Neural cell (in vitro differentiated cells): Measurements from ENCODE around the gene DDC. TPM values are rescaled to one million over a fixed set of nuclear protein-coding genes. Genes with fewer than 3 reads are reported as not detected.

Experiments used
- H2AFZ ChIP-seq: fragments of 200-600, 300-800 bp; sonication (generic), shearing (Covaris generic); 2 replicates; pipeline ENCODE4 v1.6.0; 2014; ENCODE audit warnings: low read depth, mild to moderate bottlenecking, antibody characterized with exemption, low read length, moderate library complexity
- H3F3A ChIP-seq: fragments of 200-600 bp; shearing (Covaris generic); 2 replicates; pipeline ENCODE4 v1.6.1; 2016; ENCODE audit warnings: mild to moderate bottlenecking, moderate library complexity, mixed read lengths, antibody characterized with exemption, low read length; ENCODE audit not compliant: insufficient read depth, poor library complexity, severe bottlenecking
- H3K27ac ChIP-seq: fragments of 200-600, 300-800 bp; sonication (generic), shearing (Covaris generic); 2 replicates; pipeline ENCODE4 v1.5.1; 2014; ENCODE audit warnings: mild to moderate bottlenecking, low read length, moderate library complexity
- H3K27me3 ChIP-seq: fragments of 300-800, 200-600 bp; sonication (generic), shearing (Covaris generic); 2 replicates; pipeline ENCODE4 v1.6.0; 2014; ENCODE audit warnings: mild to moderate bottlenecking, low read depth, low read length, moderate library complexity; ENCODE audit not compliant: insufficient read depth
- H3K36me3 ChIP-seq: fragments of 300-800, 200-600 bp; sonication (generic), shearing (Covaris generic); 2 replicates; pipeline ENCODE4 v1.5.1; 2014; ENCODE audit warnings: mild to moderate bottlenecking, antibody characterized with exemption, low read length, moderate library complexity; ENCODE audit not compliant: insufficient read depth
- H3K4me2 ChIP-seq: fragments of 300-800, 200-600 bp; sonication (generic), shearing (Covaris generic); 2 replicates; pipeline ENCODE4 v1.6.0; 2014; ENCODE audit warnings: mild to moderate bottlenecking, low read length
- H3K4me3 ChIP-seq: fragments of 300-800, 200-600 bp; sonication (generic), shearing (Covaris generic); 2 replicates; pipeline ENCODE4 v1.5.1; 2014; ENCODE audit warnings: mild to moderate bottlenecking, low read length, moderate library complexity
- H3K79me2 ChIP-seq: fragments of 200-600 bp; shearing (Covaris generic); replicated peaks from 2 replicates; pipeline ENCODE4 v1.6.0; 2014; ENCODE audit warnings: mild to moderate bottlenecking, low read length, moderate library complexity; ENCODE audit not compliant: insufficient read depth
- H3K9ac ChIP-seq: fragments of 300-800, 200-600 bp; sonication (generic), shearing (Covaris generic); 2 replicates; pipeline ENCODE4 v1.6.1; 2016; ENCODE audit warnings: mild to moderate bottlenecking, low read length, mixed read lengths
- H3K9me2 ChIP-seq: fragments of 200-600 bp; shearing (Covaris generic); 2 replicates; pipeline ENCODE4 v1.6.1; 2016; ENCODE audit warnings: mild to moderate bottlenecking, low read length, mixed read lengths; ENCODE audit not compliant: insufficient read depth
- H3K9me3 ChIP-seq: fragments of 200-600, 300-800 bp; sonication (generic), shearing (Covaris generic); 2 replicates; pipeline ENCODE4 v1.6.1; 2016; ENCODE audit warnings: mild to moderate bottlenecking, mixed run types, low read length, moderate library complexity, mixed read lengths
- H4K20me1 ChIP-seq: fragments of 200-600 bp; shearing (Covaris generic); 2 replicates; pipeline ENCODE4 v1.6.1; 2016; ENCODE audit warnings: mild to moderate bottlenecking, mixed run types; ENCODE audit not compliant: insufficient read depth
- EP300 ChIP-seq: fragments of 450-650 bp; conservative IDR thresholded peaks from 2 replicates; pipeline ENCODE4 v1.6.1; 2014; ENCODE audit warnings: antibody characterized with exemption, mild to moderate bottlenecking, moderate library complexity; ENCODE audit not compliant: poor library complexity, severe bottlenecking
- EZH2 ChIP-seq: fragments of 200-600, 300-800 bp; shearing (Covaris generic), sonication (generic); IDR thresholded peaks from 2 replicates; pipeline ENCODE4 v1.6.1; 2014; ENCODE audit warnings: antibody characterized with exemption, low read length, borderline replicate concordance, mild to moderate bottlenecking; ENCODE audit not compliant: insufficient read depth, poor library complexity, severe bottlenecking
- MXI1 ChIP-seq: fragments of 450-650 bp; conservative IDR thresholded peaks from 2 replicates; pipeline ENCODE4 v1.6.1; 2014; ENCODE audit warnings: antibody characterized with exemption, mild to moderate bottlenecking; ENCODE audit not compliant: poor library complexity, severe bottlenecking
- POLR2AphosphoS5 ChIP-seq: IDR thresholded peaks from 2 replicates; pipeline ENCODE4 v1.6.1; 2012
- RAD21 ChIP-seq: fragments of 450-650 bp; conservative IDR thresholded peaks from 2 replicates; pipeline ENCODE4 v1.6.1; 2014; ENCODE audit warnings: antibody characterized with exemption, mild to moderate bottlenecking, moderate library complexity
- SMC3 ChIP-seq: fragments of 450-650 bp; conservative IDR thresholded peaks from 2 replicates; pipeline ENCODE4 v1.6.1; 2014; ENCODE audit warnings: antibody characterized with exemption, mild to moderate bottlenecking, moderate library complexity; ENCODE audit not compliant: poor library complexity
- TAF1 ChIP-seq: IDR thresholded peaks from 2 replicates; pipeline ENCODE4 v1.6.1; 2012; ENCODE audit warnings: low read depth
- polyA plus RNA-seq: library from polyadenylated mRNA; depleted of rRNA; stranded (reverse); fragments of >200 nt; gene quantifications from 2 replicates; pipeline ENCODE4 v1.2.3, GENCODE V29; 2014
- TF ChIP-seq, protein P1 (sequence below): fragments of 450-650 bp; IDR thresholded peaks from 2 replicates; pipeline ENCODE4 v1.5.1; 2014; ENCODE audit warnings: antibody characterized with exemption, mild to moderate bottlenecking, moderate library complexity; ENCODE audit not compliant: poor library complexity, severe bottlenecking
- TF ChIP-seq, protein P2 (sequence below): IDR thresholded peaks from 2 replicates; pipeline ENCODE4 v1.6.1; 2012; ENCODE audit warnings: borderline replicate concordance

DDC gene
- polyA plus RNA-seq, 1 donor from 2014 or later = 42.9 TPM

DNA sequence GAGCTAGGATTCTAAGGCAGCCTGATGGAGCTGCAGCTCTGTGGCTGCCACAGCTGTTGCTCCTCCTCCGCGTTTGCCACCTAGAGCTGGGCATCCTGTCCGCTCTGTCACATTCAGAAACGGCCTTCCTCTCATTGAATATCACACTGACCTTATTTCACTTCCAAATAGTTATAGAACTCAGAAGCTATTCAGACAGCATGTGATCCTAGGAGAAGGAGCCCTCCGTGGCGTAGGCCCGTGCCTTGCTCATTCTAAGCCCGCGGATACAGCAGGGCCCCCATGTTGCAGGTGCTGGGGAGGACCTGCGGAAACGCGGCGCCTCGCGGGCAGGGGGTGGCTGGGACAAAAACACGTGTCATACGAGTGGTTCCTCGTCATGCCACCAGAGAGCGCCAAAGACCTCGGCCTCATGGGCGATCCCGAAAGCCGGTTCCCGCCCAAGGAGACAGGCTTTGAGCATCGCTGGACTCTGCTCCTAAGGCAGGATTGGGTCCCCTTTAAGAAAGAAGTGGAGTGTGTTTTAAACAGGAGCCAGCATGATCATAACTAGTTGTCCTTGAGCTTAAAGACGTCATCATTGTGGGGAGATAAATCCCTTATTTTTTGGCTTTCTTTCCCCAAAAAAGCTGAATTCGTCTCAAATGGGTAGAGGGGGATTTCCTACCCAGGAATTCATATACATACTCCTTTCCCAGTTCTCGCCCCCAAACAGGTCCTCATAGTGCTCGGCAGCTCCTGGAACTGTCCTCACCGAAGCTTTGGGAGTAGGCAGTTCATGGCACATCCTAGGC is 97.2 kb downstream of the DDC start:
- Histone ChIP-seq H3K4me3 (peak overlapping the region; percentile 10), H3K27ac (no peak overlapping the region), H3K79me2 (no peaks in the 10 kb centered on the region), H3K9me3 (no peaks in the 10 kb centered on the region), H3K9ac (no peak overlapping the region), H3K9me2 (no peaks in the 10 kb centered on the region), H4K20me1 (no peaks in the 10 kb centered on the region), H3K27me3 (no peaks in the 10 kb centered on the region), H3K4me2 (no peak overlapping the region), H3K36me3 (no peaks in the 10 kb centered on the region), H3F3A (no peaks in the 10 kb centered on the region), H2AFZ (no peak overlapping the region)
- TF ChIP-seq, protein P1, sequence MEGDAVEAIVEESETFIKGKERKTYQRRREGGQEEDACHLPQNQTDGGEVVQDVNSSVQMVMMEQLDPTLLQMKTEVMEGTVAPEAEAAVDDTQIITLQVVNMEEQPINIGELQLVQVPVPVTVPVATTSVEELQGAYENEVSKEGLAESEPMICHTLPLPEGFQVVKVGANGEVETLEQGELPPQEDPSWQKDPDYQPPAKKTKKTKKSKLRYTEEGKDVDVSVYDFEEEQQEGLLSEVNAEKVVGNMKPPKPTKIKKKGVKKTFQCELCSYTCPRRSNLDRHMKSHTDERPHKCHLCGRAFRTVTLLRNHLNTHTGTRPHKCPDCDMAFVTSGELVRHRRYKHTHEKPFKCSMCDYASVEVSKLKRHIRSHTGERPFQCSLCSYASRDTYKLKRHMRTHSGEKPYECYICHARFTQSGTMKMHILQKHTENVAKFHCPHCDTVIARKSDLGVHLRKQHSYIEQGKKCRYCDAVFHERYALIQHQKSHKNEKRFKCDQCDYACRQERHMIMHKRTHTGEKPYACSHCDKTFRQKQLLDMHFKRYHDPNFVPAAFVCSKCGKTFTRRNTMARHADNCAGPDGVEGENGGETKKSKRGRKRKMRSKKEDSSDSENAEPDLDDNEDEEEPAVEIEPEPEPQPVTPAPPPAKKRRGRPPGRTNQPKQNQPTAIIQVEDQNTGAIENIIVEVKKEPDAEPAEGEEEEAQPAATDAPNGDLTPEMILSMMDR = peak; percentile 92
- no peak for TF ChIP-seq POLR2AphosphoS5
- TF ChIP-seq RAD21 = peak; percentile 97
- peak; percentile 44 for TF ChIP-seq MXI1
- TF ChIP-seq, protein P2, sequence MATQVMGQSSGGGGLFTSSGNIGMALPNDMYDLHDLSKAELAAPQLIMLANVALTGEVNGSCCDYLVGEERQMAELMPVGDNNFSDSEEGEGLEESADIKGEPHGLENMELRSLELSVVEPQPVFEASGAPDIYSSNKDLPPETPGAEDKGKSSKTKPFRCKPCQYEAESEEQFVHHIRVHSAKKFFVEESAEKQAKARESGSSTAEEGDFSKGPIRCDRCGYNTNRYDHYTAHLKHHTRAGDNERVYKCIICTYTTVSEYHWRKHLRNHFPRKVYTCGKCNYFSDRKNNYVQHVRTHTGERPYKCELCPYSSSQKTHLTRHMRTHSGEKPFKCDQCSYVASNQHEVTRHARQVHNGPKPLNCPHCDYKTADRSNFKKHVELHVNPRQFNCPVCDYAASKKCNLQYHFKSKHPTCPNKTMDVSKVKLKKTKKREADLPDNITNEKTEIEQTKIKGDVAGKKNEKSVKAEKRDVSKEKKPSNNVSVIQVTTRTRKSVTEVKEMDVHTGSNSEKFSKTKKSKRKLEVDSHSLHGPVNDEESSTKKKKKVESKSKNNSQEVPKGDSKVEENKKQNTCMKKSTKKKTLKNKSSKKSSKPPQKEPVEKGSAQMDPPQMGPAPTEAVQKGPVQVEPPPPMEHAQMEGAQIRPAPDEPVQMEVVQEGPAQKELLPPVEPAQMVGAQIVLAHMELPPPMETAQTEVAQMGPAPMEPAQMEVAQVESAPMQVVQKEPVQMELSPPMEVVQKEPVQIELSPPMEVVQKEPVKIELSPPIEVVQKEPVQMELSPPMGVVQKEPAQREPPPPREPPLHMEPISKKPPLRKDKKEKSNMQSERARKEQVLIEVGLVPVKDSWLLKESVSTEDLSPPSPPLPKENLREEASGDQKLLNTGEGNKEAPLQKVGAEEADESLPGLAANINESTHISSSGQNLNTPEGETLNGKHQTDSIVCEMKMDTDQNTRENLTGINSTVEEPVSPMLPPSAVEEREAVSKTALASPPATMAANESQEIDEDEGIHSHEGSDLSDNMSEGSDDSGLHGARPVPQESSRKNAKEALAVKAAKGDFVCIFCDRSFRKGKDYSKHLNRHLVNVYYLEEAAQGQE = no peak
- TF ChIP-seq SMC3 = peak; percentile 98

DNA sequence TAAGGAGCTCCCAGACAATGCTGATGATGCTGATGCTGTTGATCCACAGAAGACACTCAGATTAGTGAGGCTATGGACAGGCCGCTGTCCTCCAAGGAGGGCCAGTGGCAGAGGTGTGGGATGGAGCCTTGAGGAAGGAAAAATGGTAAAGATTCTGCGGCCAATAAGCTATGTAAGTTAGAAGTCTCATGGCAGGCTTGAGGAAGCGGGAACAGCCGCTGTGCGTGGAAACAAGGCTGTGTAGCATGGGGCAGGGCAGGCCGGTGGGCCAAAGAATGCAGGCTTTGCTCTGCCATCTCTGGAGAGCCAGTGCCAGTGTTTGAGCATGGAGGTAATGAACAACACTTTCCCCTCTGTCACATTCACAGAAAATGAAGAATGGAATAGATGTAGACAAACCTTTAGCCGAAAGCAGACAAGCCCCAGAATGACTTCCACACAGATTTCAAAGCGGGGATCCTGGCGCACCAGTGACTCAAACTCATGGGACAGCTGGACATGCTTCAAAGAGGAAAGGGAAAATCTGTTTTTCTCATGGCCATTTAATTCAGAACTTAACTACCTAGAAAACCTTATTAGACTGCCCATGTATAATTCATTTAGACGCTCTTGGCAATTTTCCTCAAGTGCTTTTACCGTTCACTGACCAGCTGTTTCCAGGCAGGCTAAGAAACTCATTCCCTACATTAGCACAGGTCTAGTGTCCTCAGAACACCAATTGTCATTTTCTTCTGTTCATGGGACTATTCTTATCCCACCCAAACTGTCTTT is 98.2 kb downstream of the DDC start:
- Histone ChIP-seq H3K9me3 (no peaks in the 10 kb centered on the region), H3K9ac (no peak overlapping the region), H3F3A (no peaks in the 10 kb centered on the region), H3K36me3 (no peaks in the 10 kb centered on the region), H3K4me3 (no peak overlapping the region), H3K27ac (no peak overlapping the region), H3K4me2 (no peak overlapping the region), H3K79me2 (no peaks in the 10 kb centered on the region), H3K9me2 (no peaks in the 10 kb centered on the region), H3K27me3 (no peaks in the 10 kb centered on the region), H2AFZ (no peak overlapping the region), H4K20me1 (no peaks in the 10 kb centered on the region)
- TF ChIP-seq SMC3 (no peak), POLR2AphosphoS5 (no peak), EZH2 (no peak), TAF1 (no peak), EP300 (no peak), MXI1 (no peak), RAD21 (no peak)
- TF ChIP-seq, protein P1 = no peak
- TF ChIP-seq, protein P2 = no peak
